Measurements from ENCODE around the gene SDR39U1.

The SDR39U1 gene

GRCh38 chr14:24443053-24443665 is 583 bp upstream of the SDR39U1 start:
- intact Hi-C loops (cut with DNase I; ENCODE audit: low total_unique reads) = no loop called here
- no peaks in the 10 kb centered on the region for H3K27me3 ChIP-seq
- peaks cover 0 to 22% (median 16%) of the 10 kb centered on the region in 4 donors for H3K4me1 ChIP-seq
- H3K4me3 ChIP-seq = peak overlapping the region; percentile 69 to 90
- H3K27ac ChIP-seq = peak overlapping the region; percentile 99
- no peaks in the 10 kb centered on the region for H3K9me3 ChIP-seq
- H3K36me3 ChIP-seq = peaks cover 13 to 30% (median 29%) of the 10 kb centered on the region in 3 donors
- no peak for DNase-seq
- TF ChIP-seq CTCF (IDR thresholded peaks at IDR 0.05) = no peak

GRCh38 chr14:24441904-24442239 is 704 bp downstream of the SDR39U1 start:
- no peak for DNase-seq
- Histone ChIP-seq H3K27ac (peak overlapping the region; percentile 99), H3K27me3 (no peaks in the 10 kb centered on the region), H3K4me1 (peaks cover 0 to 28% (median 20%) of the 10 kb centered on the region in 4 donors), H3K9me3 (no peaks in the 10 kb centered on the region), H3K36me3 (peaks cover 25 to 43% (median 42%) of the 10 kb centered on the region in 3 donors), H3K4me3 (peak overlapping the region; percentile 69 to 90)
- intact Hi-C loops (cut with DNase I; ENCODE audit: low total_unique reads) = no loop called here
- TF ChIP-seq CTCF (IDR thresholded peaks at IDR 0.05) = no peak

GRCh38 chr14:24441485-24441884 is 1.1 kb downstream of the SDR39U1 start:
- DNase-seq = no peak
- H3K4me1 ChIP-seq = peaks cover 0 to 32% (median 21%) of the 10 kb centered on the region in 4 donors
- H3K4me3 ChIP-seq = peak overlapping the region; percentile 69 to 90
- H3K27ac ChIP-seq = peak overlapping the region; percentile 99
- H3K9me3 ChIP-seq = no peaks in the 10 kb centered on the region
- intact Hi-C loops (cut with DNase I; ENCODE audit: low total_unique reads) = no loop called here
- H3K36me3 ChIP-seq = peaks cover 28 to 46% (median 44%) of the 10 kb centered on the region in 3 donors
- no peaks in the 10 kb centered on the region for H3K27me3 ChIP-seq
- no peak for TF ChIP-seq CTCF (IDR thresholded peaks at IDR 0.05)

- Histone ChIP-seq H3K4me3 (no peak overlapping the region), H3K36me3 (peaks cover 34 to 53% (median 51%) of the 10 kb centered on the region in 3 donors), H3K27me3 (no peaks in the 10 kb centered on the region), H3K4me1 (peaks cover 0 to 35% (median 21%) of the 10 kb centered on the region in 4 donors), H3K9me3 (no peaks in the 10 kb centered on the region), H3K27ac (peak overlapping the region in 1 of 2 donors; percentile 99)
- no peak for DNase-seq
- TF ChIP-seq CTCF (IDR thresholded peaks at IDR 0.05) = no peak
- intact Hi-C loops (cut with DNase I; ENCODE audit: low total_unique reads) = no loop called here
Observed at GRCh38 chr14:24440606-24441399, 1.8 kb downstream of the SDR39U1 start.

- TF ChIP-seq CTCF (IDR thresholded peaks at IDR 0.05) = no peak
- no peak for DNase-seq
- Histone ChIP-seq H3K36me3 (peaks cover 37 to 61% (median 53%) of the 10 kb centered on the region in 3 donors), H3K4me1 (peaks cover 0 to 35% (median 21%) of the 10 kb centered on the region in 4 donors), H3K4me3 (no peak overlapping the region), H3K27me3 (no peaks in the 10 kb centered on the region), H3K27ac (peak overlapping the region in 1 of 2 donors; percentile 13), H3K9me3 (no peaks in the 10 kb centered on the region)
- intact Hi-C loops (cut with DNase I; ENCODE audit: low total_unique reads) = loop anchor here (10.0 kb wide), 1 partner anchor 195 kb away; the partner anchor contains the start of gene TINF2
Observed at GRCh38 chr14:24439830-24440605, 2.6 kb downstream of the SDR39U1 start.

Data from tibial artery (tissue), 4 donors.